SK-N-MC (cell line): ENCODE results near the gene ZNF335.

ENCODE experiments used
- EZH2 ChIP-seq: fragments of 200-600 bp; sonication (generic); IDR thresholded peaks from one replicate; pipeline ENCODE4 v1.6.1; 2017; ENCODE audit warnings: antibody characterized with exemption
- FOXP2 ChIP-seq: optimal IDR thresholded peaks from 2 replicates; pipeline ENCODE3; 2011; ENCODE audit warnings: mild to moderate bottlenecking, moderate library complexity; ENCODE audit not compliant: insufficient read depth; ENCODE audit errors: extremely low read length, control extremely low read depth
- POLR2AphosphoS5 ChIP-seq: IDR thresholded peaks from 2 replicates; pipeline ENCODE4 v1.6.1; 2012; ENCODE audit warnings: mild to moderate bottlenecking, low read depth, low read length, borderline replicate concordance

DNA sequence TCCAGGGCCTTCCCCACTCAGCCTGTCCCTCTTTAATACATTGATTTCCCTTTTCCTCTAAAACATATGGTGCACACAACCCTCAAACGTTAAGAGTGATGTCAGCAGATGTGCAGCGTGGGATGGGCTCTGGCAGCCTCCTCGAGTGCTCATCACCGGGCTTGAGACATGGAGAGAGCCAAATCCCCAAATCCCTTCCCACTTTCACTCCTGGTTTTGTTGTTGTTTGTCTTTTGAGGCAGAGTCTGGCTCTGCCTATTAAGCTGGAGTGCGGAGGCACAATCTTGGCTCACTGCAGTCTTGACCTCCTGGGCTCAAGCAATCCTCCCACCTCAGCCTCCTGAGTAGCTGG lies 54.2 kb downstream of the ZNF335 start:
- no peak for TF ChIP-seq EZH2
- no peak for TF ChIP-seq POLR2AphosphoS5
- TF ChIP-seq FOXP2: no peak
